8988T (cell line): ENCODE measurements around the gene FOXO3.

Experiments
- DNase-seq: peaks from one replicate; pipeline ENCODE4 v3.0.0; 2011

The FOXO3 gene

DNA sequence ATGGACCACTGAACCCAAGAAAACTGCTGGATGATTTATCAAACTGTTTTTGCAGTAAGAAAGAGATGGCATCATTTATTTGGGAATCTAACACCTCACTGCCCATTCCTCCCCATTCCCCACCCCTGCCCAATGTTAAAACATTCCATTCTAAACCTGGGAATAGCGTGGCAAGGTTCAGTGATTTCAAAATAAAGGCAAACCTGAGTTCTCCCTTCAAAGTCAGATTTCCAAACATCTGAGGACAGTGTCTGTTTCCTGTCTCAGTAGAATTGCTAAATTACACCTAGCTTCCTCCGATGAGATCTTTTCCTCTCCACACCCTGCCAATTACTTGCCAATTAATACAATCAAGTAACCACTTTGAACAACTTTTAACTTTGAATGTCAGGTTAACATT is 160.1 kb downstream of the FOXO3 start:
- no peak for DNase-seq

DNA sequence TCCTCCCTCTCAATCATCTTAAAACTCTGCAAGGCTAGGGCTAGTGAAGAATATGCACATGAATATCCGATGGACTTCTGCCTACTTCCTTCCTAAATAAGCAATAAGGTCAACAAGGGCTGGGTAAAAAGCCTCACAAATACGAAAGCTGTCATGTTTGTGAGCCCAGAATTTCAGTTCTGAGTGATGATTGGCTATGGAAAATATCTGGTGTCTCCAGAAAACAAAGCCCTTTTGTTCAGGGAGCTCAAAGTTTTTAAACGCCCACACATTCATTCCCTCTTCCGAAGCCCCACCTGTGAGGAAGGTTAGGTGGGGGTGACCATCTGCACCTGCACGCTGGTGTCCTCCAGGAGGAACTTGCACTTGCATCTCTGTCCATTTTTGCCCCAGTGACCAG is 160.6 kb downstream of the FOXO3 start:
- no peak for DNase-seq

DNA sequence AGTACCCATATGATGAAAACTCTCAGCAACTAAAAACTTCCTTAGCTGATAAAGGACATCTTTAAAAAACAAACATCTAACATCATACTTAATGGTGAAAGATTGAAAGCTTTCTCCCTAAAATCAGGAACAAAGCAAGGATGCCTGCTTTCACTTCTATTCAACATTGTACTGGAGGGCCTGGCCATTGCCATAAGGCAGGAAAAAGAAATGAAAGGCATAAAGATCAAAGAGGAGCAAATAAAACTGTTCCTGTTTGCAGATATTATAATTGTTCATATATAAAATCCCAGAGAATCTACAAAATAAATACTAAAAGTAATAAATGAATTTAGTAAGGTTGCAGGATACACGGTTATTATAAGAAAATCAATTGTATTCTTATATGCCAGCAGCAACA is 162.9 kb downstream of the FOXO3 start:
- DNase-seq: no peak

DNA sequence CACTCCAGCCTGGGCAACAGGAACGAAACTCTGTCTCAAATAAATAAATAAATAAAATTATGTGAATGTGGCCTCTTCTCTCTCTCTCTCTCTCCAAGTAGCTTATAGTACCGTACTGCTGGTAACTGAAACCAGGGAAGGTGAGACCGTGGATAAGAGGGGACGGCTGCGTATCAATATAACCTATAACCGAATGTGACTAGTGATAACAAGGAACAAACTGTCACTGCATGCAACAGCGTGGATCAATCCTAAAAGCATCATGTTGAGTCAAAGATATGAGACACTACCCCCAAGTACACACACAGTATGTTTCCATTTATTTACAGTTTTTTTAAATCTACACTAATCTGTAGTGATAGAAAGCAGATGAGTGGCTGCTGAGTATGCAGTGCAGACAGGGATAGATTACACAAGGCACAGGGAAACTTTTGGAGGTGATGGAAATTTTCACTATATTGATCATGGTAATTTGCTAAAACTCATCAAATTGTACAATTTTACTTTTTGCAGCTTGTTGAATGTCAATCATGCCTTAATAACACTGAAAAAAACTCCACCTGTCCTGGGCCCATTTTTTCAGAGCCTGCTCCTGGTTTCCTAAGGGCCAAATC is 166.1 kb downstream of the FOXO3 start:
- DNase-seq: no peak

DNA sequence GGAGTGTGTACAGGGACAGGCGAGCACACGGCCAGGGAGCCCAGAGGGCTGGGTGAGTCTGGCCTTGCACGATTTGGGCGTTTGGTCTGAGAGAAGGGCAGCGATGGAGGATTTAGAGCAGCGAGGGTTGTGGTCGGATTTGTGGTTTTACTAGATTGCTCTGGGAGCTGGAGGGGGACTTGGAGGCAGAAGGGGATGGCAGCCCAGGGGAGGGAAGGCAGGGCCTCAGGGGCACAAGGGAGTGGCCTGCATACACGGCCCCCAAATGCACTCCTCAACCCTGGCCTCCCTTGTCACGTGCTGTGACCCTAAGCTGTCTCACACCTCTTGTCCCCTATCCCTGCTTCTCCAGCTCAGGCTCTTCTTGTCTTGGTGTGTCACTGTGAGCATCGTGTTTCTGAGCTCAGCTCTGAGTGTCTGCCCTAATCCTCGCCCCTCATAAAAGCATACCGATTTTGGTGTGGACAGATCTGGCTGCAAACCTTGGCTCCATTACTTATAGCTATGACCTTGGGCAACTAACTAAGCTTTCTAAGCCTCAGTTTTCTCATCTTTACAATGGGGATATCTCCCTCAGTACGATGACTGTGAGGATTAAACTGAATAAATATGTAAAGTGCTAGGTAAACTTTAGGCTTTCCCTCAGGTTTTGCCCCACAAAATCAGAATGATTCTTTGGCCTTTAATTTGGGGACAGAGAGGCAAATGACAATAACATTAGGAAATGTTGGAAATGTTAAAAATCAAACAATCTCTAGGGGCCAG is 167.4 kb downstream of the FOXO3 start:
- DNase-seq: no peak

DNA sequence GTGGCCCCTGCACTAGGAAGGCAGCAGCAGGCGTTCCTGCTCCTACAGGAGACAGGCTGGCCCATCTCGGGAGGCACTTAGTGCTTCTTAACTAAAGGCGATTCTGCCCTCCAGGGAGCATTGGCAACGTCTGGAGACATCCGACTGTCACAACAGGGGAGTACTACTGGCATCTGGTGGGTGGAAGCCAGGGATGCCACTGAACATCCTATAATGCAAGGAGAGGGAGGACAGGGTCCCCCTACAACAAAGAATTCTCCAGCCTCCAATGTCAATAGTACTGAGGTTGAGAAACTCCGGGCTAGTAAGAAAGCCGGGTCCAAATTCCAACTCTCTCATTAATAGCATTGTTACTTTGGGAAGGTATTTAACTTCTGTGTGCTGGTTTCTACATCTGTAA is 168.1 kb downstream of the FOXO3 start:
- no peak for DNase-seq

DNA sequence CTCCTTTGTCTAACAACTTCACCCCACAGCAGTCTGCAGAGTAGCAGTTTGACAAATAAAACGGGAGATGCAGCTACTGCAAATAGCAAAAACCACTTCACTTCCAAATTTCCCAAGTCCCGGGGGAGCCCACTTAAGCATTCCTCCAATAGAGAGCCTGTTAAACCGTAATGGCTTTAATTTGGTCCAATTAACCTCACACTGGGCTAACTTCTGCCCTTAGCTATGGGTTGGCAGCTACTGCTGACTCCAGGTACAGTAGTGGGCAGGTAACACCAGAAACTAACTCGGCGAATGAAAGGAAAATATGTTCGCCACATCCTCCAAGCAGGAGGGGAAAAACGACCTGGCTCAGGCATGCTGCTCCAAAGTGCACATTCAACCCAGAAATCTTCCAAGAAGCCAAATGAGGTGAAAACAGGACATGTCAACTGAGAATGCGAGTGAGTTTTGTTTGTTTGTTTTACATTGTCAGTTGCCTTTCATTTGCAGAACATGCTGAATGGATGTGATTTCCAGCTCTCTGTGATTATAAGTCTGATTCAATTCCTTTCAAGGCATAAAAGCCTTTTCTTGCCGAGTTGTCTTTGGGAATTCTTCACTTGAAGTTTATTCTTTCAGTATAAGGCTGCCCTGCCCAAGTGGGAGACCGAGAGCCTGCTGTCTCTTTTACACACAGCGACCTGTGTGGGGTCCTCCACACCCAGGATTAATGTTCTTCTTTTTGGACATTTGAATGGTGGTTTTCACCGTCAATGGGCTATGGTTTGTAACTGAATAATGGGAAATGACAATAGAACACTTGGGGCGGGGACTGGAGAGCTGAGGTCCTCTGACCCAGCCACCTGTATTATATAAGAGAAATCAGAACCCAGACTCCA is 170.2 kb downstream of the FOXO3 start:
- no peak for DNase-seq

DNA sequence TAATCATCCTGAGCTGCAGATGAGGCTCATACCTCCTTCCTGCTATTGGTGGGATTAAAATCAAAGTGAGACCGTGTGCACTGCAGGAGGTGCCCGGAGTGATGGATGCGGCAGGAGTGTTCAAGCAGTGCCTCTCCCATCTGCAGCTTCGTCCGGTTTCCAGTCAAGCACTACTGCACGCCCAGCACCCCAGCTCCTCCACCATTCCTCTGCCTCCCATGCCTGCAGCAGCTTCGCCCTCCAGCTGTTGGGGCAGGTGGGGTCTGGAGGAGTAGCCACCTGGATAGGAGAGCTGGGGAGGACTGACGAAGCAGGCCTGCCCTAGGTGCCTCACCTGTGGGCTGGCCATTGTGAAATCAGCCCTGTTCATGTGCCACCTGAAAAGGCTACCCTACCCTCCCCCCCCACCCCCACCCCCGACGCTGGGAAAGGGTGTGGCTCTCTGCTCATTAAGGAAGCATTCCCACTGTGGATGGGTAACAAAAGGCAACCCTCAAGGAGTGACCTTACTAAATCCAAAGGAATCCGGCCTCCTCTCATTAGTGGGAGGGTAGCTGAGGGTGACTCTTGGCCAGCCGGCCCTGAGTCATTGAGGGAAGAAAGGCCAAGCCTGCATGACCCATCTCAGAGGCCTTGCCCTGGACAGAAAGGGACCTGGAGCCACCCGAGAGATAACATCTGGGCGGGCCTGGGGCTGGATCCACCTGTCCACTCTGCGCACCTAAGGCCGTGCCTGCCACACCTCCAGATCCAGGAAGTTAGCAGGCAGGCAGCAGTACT is 171.6 kb downstream of the FOXO3 start:
- no peak for DNase-seq

DNA sequence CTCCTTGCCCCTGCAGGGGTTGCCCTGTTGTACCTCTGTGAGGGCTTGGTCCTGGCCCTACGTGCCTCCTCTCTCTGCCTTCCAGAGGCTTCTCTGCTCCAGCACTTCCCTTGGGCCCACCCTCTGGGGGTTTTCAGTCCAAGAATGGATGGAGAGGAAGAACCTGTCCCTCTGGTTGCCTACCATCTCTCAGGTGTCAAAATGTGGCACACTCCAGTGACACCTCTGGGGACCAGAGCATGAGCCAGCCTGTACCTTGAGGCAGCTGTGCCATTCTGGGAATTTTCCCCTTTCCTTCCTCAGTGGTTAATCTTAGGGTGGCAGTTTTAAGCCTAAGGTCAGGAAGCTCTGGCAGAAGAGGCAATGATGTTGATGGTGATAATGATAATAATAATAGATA is 172.3 kb downstream of the FOXO3 start:
- DNase-seq: no peak

DNA sequence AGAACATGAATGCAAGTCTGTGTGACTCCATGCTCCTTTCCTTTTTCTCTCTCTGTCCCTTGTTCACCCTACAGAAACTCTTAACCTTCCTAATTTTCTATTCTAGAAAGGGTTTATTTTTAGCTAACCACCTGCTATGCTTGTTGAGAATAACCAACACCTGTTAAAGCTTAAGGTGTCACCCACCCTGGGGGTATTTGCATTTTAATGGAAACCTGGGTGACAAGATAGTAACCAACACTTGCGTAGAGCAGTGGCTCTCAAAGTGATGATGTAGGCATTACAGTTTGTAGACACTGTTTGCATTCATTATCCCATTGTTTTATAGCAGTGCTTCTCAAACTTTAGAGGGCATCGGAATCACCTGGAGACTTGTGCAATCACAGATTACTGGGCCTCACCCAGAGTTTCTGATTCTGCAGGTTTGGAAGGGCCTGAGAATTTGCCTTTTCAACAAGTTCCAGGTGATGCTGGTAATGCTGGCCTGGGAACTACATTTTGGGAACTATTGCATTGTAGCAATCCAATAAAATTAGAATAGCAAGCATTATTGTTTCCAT is 173.1 kb downstream of the FOXO3 start:
- no peak for DNase-seq
